Measurements from ENCODE around the gene RNPS1. TPM values are rescaled to one million over a fixed set of nuclear protein-coding genes. Genes with fewer than 3 reads are reported as not detected.
"Not testable (repeated sequence)": the region's sequence is repeated elsewhere in the genome, so short reads cannot be mapped to it uniquely, and the experiment has no call there.

Gene RNPS1
- total RNA-seq, 2 donors from 2014 or later = 163 to 241 TPM

GRCh38 chr16:2244926-2245795 lies 22.8 kb downstream of the RNPS1 start:
- intact Hi-C loops (cut with DNase I) = loop anchor here (10.0 kb wide), 1 partner anchor 220 kb away; the partner anchor contains the start of gene NHERF2

GRCh38 chr16:2244301-2244700 lies 23.6 kb downstream of the RNPS1 start:
- intact Hi-C loops (cut with DNase I) = loop anchor here (10.0 kb wide), 1 partner anchor 220 kb away; the partner anchor contains the start of gene NHERF2
- H3K27ac ChIP-seq = no peak overlapping the region
- peaks cover 9 to 10% of the 10 kb centered on the region in 2 donors for H3K36me3 ChIP-seq
- H3K27me3 ChIP-seq (replicated peaks; ENCODE audit: insufficient read depth) = no peaks in the 10 kb centered on the region
- no peak overlapping the region for H3K4me3 ChIP-seq
- TF ChIP-seq POLR2AphosphoS5 (IDR thresholded peaks at IDR 0.05) (peak; percentile 5), POLR2A (IDR thresholded peaks at IDR 0.05) (no peak)
- no peaks in the 10 kb centered on the region for H3K4me1 ChIP-seq (replicated peaks)
- WGBS = 72% methylated on average over 11 of the region's 17 CpGs
- no peaks in the 10 kb centered on the region for H3K9me3 ChIP-seq
- no peak for DNase-seq (ENCODE audit: low spot score)

More at GRCh38 chr16:2244926-2245795, 22.8 kb downstream of the RNPS1 start:
- Histone ChIP-seq H3K36me3 (peaks cover 9 to 10% of the 10 kb centered on the region in 2 donors), H3K27ac (no peak overlapping the region), H3K4me1 (replicated peaks) (no peaks in the 10 kb centered on the region), H3K9me3 (no peaks in the 10 kb centered on the region), H3K27me3 (replicated peaks; ENCODE audit: insufficient read depth) (no peaks in the 10 kb centered on the region), H3K4me3 (no peak overlapping the region)
- no peak for DNase-seq (ENCODE audit: low spot score)
- 92% methylated on average over 28 of the region's 30 CpGs for WGBS
- no peak for TF ChIP-seq POLR2AphosphoS5 (IDR thresholded peaks at IDR 0.05)
- TF ChIP-seq POLR2A (IDR thresholded peaks at IDR 0.05) = no peak
- TF ChIP-seq CTCF (IDR thresholded peaks at IDR 0.05) = no peak

GRCh38 chr16:2243781-2244180 lies 24.1 kb downstream of the RNPS1 start:
- H3K36me3 ChIP-seq = peaks cover 9 to 10% of the 10 kb centered on the region in 2 donors
- H3K27ac ChIP-seq = no peak overlapping the region
- H3K4me1 ChIP-seq (replicated peaks) = no peaks in the 10 kb centered on the region
- H3K9me3 ChIP-seq = no peaks in the 10 kb centered on the region
- intact Hi-C loops (cut with DNase I) = loop anchor here (10.0 kb wide), 1 partner anchor 219 kb away; the partner anchor contains the start of gene NHERF2
- no peaks in the 10 kb centered on the region for H3K27me3 ChIP-seq (replicated peaks; ENCODE audit: insufficient read depth)
- H3K4me3 ChIP-seq = no peak overlapping the region
- TF ChIP-seq POLR2AphosphoS5 (IDR thresholded peaks at IDR 0.05) (no peak), CTCF (IDR thresholded peaks at IDR 0.05) (no peak), POLR2A (IDR thresholded peaks at IDR 0.05) (no peak)
- 98% methylated on average over 11 of the region's 11 CpGs for WGBS
- no peak for DNase-seq (ENCODE audit: low spot score)

GRCh38 chr16:2243031-2243528 lies 24.8 kb downstream of the RNPS1 start:
- no peak overlapping the region for H3K27ac ChIP-seq
- H3K27me3 ChIP-seq (replicated peaks; ENCODE audit: insufficient read depth) = no peaks in the 10 kb centered on the region
- H3K4me1 ChIP-seq (replicated peaks) = no peaks in the 10 kb centered on the region
- H3K4me3 ChIP-seq = no peak overlapping the region
- peaks cover 9 to 10% of the 10 kb centered on the region in 2 donors for H3K36me3 ChIP-seq
- no peaks in the 10 kb centered on the region for H3K9me3 ChIP-seq
- intact Hi-C loops (cut with DNase I) = loop anchor here (10.0 kb wide), 1 partner anchor 218 kb away; the partner anchor contains the start of gene NHERF2
- DNase-seq (ENCODE audit: low spot score) = no peak
- 97% methylated on average over 19 of the region's 19 CpGs for WGBS
- no peak for TF ChIP-seq CTCF (IDR thresholded peaks at IDR 0.05)
- no peak for TF ChIP-seq POLR2AphosphoS5 (IDR thresholded peaks at IDR 0.05)

GRCh38 chr16:2242598-2242997 lies 25.3 kb downstream of the RNPS1 start:
- no peaks in the 10 kb centered on the region for H3K27me3 ChIP-seq (replicated peaks; ENCODE audit: insufficient read depth)
- 81% methylated on average over 11 of the region's 11 CpGs for WGBS
- H3K9me3 ChIP-seq = no peaks in the 10 kb centered on the region
- intact Hi-C loops (cut with DNase I) = loop anchor here (10.0 kb wide), 1 partner anchor 218 kb away; the partner anchor contains the start of gene NHERF2
- peaks cover 9 to 10% of the 10 kb centered on the region in 2 donors for H3K36me3 ChIP-seq
- H3K27ac ChIP-seq = no peak overlapping the region
- no peak for TF ChIP-seq POLR2AphosphoS5 (IDR thresholded peaks at IDR 0.05)
- no peak for TF ChIP-seq POLR2A (IDR thresholded peaks at IDR 0.05)
- no peak for TF ChIP-seq CTCF (IDR thresholded peaks at IDR 0.05)
- no peak overlapping the region for H3K4me3 ChIP-seq
- DNase-seq (ENCODE audit: low spot score) = no peak
- no peaks in the 10 kb centered on the region for H3K4me1 ChIP-seq (replicated peaks)

GRCh38 chr16:2240331-2240730 lies 27.6 kb downstream of the RNPS1 start:
- H3K9me3 ChIP-seq; DNase-seq (ENCODE audit: low spot score); H3K27me3 ChIP-seq (replicated peaks; ENCODE audit: insufficient read depth); H3K27ac ChIP-seq; H3K4me1 ChIP-seq (replicated peaks); H3K4me3 ChIP-seq: not testable (repeated sequence)
- intact Hi-C loops (cut with DNase I) = loop anchor here (10.0 kb wide), 1 partner anchor 216 kb away; the partner anchor contains the start of gene NHERF2
- 84% methylated on average over 9 of the region's 9 CpGs for WGBS
- H3K36me3 ChIP-seq = peaks cover 3 to 10% of the 10 kb centered on the region in 2 donors

Measured in prostate gland (tissue), 2 donors.